Heart left ventricle (tissue), 13 donors: ENCODE measurements around the gene TAF5L.

Experiments used
- CTCF ChIP-seq, 12 donors: fragments of 200-600 bp; sonication (generic) in 4 of 12; IDR thresholded peaks; one replicate each; pipeline versions ENCODE4 v1.5.0 to v1.8.0; 2018 to 2022; ENCODE audit warnings: antibody characterized with exemption in 12 of 12, mild to moderate bottlenecking in 5 of 12
- POLR2A ChIP-seq, 2 donors: fragments of 450-650 bp; IDR thresholded peaks; one replicate each; pipeline ENCODE4 v1.6.1; 2017; ENCODE audit warnings: antibody characterized with exemption in 2 of 2, mild to moderate bottlenecking in 2 of 2, moderate library complexity in 2 of 2
- donor health status: ischemic (EF 13 %, LVEDD 7.1; RV severe dilation, severe dysfunction).
- donor health status: DM: no; HTN: yes; CAD: no.
- donor health status: DM: no; HTN: no; CAD: no.
- donor health status: ischemic (EF 25% LVEDD 6.9; RV normal size, moderate dysfunction).
- donor health status: ischemic (EF 25% LVEDD 5.7; RV mildly dilated, moderate dysfunction).
- donor health status: ischemic (EF 35%, LVEDD 5.7; RV mildly dilated, moderate dysfunction).
- donor health status: nonischemic (EF 11% LVEDD 7.7; RV severe dilation, severe dysfunction).
- donor health status: DM: yes; HTN: yes; CAD: no.
- donor health status: PGD.
- donor health status: ischemic (EF 29% LVEDD 5.4; RV normal size, mild dysfunction).
- donor health status: nonischemic (EF 23%, LVEDD 6.1; RV moderate dilation, normal function).

GRCh38 chr1:229627003-229627402 lies 1.1 kb upstream of the TAF5L start:
- TF ChIP-seq CTCF (IDR thresholded peaks at IDR 0.05) = no peak
- no peak for TF ChIP-seq POLR2A (IDR thresholded peaks at IDR 0.05)
